Activated B cell treated with CpG ODN at 0.5 μM for 24 hours (primary cell): Measurements from ENCODE around the gene ATP5ME. TPM values are rescaled to one million over a fixed set of nuclear protein-coding genes. Genes with fewer than 3 reads are reported as not detected.

Experiments
- ATAC-seq: fragments of 200-7000 bp; cut with Tn5 transposase; one replicate; pipeline ENCODE4 v1.10.0; 2021; ENCODE audit warnings: low read depth, mild to moderate bottlenecking, moderate library complexity
- CTCF ChIA-PET: fragments of 350-600 bp; sonication (Branson Sonifier 250); formaldehyde crosslinking; loops from one replicate; lab custom pipeline; 2021; ENCODE audit warnings: antibody characterized with exemption; lab: Charles Lee
- POLR2A ChIA-PET: fragments of 350-600 bp; sonication (Branson Sonifier 250); formaldehyde crosslinking; loops from one replicate; lab custom pipeline; 2021; ENCODE audit warnings: antibody characterized with exemption; lab: Charles Lee
- DNase-seq: peaks from one replicate; pipeline ENCODE4 v3.0.0; 2022
- H3K27ac Mint-ChIP-seq: one replicate; pipeline ENCODE4 v1.8.0; 2020; ENCODE audit warnings: mixed read lengths
- H3K27me3 Mint-ChIP-seq: one replicate; pipeline ENCODE4 v1.8.0; 2021; ENCODE audit warnings: mixed read lengths
- H3K36me3 Mint-ChIP-seq: one replicate; pipeline ENCODE4 v1.8.0; 2021; ENCODE audit warnings: low read depth, mixed read lengths
- H3K4me1 Mint-ChIP-seq: one replicate; pipeline ENCODE4 v1.8.0; 2021; ENCODE audit warnings: mixed read lengths
- H3K4me3 Mint-ChIP-seq: one replicate; pipeline ENCODE4 v1.8.0; 2020; ENCODE audit warnings: mild to moderate bottlenecking, mixed read lengths
- H3K9me3 Mint-ChIP-seq: one replicate; pipeline ENCODE4 v1.8.0; 2020; ENCODE audit warnings: mixed read lengths
- intact Hi-C: fragments of 100-400 bp; cut with micrococcal nuclease; formaldehyde crosslinking; loops from one replicate; pipeline ENCODE4 v1.15.1; 2024
- total RNA-seq: library from RNA; stranded (reverse); gene quantifications from 2 replicates; pipeline ENCODE4 v1.2.3, GENCODE V29; 2022
- TF ChIP-seq, protein P1 (sequence below): fragments of 200-600 bp; IDR thresholded peaks from one replicate; pipeline ENCODE4 v1.8.0; 2022; ENCODE audit warnings: antibody characterized with exemption, mild to moderate bottlenecking

Gene ATP5ME
- total RNA-seq, 1 donor from 2014 or later: 152 TPM

GRCh38 chr4:667545-667925 is 6.5 kb downstream of the ATP5ME start:
- intact Hi-C loops: no loop called here
- Mint-ChIP-seq H3K27ac (no peak overlapping the region), H3K9me3 (no peaks in the 10 kb centered on the region), H3K27me3 (no peaks in the 10 kb centered on the region), H3K4me3 (no peak overlapping the region), H3K4me1 (peaks cover 14% of the 10 kb centered on the region), H3K36me3 (peaks cover 26% of the 10 kb centered on the region)
- DNase-seq (no peak), ATAC-seq (no peak)
- TF ChIP-seq, protein P1, sequence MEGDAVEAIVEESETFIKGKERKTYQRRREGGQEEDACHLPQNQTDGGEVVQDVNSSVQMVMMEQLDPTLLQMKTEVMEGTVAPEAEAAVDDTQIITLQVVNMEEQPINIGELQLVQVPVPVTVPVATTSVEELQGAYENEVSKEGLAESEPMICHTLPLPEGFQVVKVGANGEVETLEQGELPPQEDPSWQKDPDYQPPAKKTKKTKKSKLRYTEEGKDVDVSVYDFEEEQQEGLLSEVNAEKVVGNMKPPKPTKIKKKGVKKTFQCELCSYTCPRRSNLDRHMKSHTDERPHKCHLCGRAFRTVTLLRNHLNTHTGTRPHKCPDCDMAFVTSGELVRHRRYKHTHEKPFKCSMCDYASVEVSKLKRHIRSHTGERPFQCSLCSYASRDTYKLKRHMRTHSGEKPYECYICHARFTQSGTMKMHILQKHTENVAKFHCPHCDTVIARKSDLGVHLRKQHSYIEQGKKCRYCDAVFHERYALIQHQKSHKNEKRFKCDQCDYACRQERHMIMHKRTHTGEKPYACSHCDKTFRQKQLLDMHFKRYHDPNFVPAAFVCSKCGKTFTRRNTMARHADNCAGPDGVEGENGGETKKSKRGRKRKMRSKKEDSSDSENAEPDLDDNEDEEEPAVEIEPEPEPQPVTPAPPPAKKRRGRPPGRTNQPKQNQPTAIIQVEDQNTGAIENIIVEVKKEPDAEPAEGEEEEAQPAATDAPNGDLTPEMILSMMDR: no peak
- CTCF ChIA-PET: no interaction called here
- POLR2A ChIA-PET: no interaction called here

GRCh38 chr4:666822-667544 is 7.1 kb downstream of the ATP5ME start:
- TF ChIP-seq, protein P1: no peak
- Mint-ChIP-seq H3K9me3 (no peaks in the 10 kb centered on the region), H3K27ac (no peak overlapping the region), H3K27me3 (no peaks in the 10 kb centered on the region), H3K4me1 (peaks cover 14% of the 10 kb centered on the region), H3K4me3 (no peak overlapping the region), H3K36me3 (peaks cover 21% of the 10 kb centered on the region)
- DNase-seq (no peak), ATAC-seq (no peak)
- POLR2A ChIA-PET: interaction anchor here (0.6 kb wide), 1 partner anchor 104 kb away, joined by 6 read pairs; no protein-coding TSS in a partner anchor
- CTCF ChIA-PET: no interaction called here
- intact Hi-C loops: no loop called here

DNA sequence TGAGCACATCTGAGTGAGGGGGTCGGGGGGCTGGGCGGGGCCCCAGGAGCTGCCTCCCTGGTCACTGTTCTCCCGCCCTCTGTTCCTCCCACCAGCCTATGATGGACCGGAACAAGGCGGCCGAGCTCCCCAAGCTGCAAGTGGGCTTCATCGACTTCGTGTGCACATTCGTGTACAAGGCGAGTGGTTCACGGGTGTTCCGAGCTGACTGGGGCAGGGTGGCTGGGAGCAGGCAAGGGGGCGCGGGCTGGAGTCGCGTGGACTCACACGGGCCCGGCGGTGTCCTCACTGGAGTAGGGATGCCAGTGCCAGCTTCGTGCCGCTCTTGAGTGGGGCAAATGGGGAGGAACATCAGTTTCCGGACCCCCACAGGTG is 7.7 kb downstream of the ATP5ME start:
- Mint-ChIP-seq H3K36me3 (peaks cover 17% of the 10 kb centered on the region), H3K4me1 (peaks cover 14% of the 10 kb centered on the region), H3K9me3 (no peaks in the 10 kb centered on the region), H3K4me3 (no peak overlapping the region), H3K27ac (no peak overlapping the region), H3K27me3 (no peaks in the 10 kb centered on the region)
- intact Hi-C loops: no loop called here
- ChIA-PET CTCF (no interaction called here), POLR2A (interaction anchor here (0.6 kb wide), 2 partner anchors 104 to 348 kb away, joined by 6 to 11 read pairs; no protein-coding TSS in a partner anchor)
- ATAC-seq: no peak
- TF ChIP-seq, protein P1: no peak
- DNase-seq: no peak

- Mint-ChIP-seq H3K27ac (no peak overlapping the region), H3K9me3 (no peaks in the 10 kb centered on the region), H3K27me3 (no peaks in the 10 kb centered on the region), H3K4me3 (no peak overlapping the region), H3K4me1 (peaks cover 14% of the 10 kb centered on the region), H3K36me3 (peaks cover 13% of the 10 kb centered on the region)
- intact Hi-C loops: no loop called here
- ChIA-PET POLR2A (interaction anchor here (0.6 to 4.4 kb wide), 3 partner anchors 7 to 348 kb away, joined by 6 to 56 read pairs (median 11); partner anchors contain the start of genes ATP5ME and MYL5), CTCF (no interaction called here)
- no peak for DNase-seq
- TF ChIP-seq, protein P1: no peak
- ATAC-seq: no peak
Measured at GRCh38 chr4:665751-666435, 8.2 kb downstream of the ATP5ME start.

- Mint-ChIP-seq H3K27me3 (no peaks in the 10 kb centered on the region), H3K36me3 (peaks cover 11% of the 10 kb centered on the region), H3K4me3 (no peak overlapping the region), H3K27ac (no peak overlapping the region), H3K4me1 (peaks cover 14% of the 10 kb centered on the region), H3K9me3 (no peaks in the 10 kb centered on the region)
- ATAC-seq (no peak), DNase-seq (no peak)
- CTCF ChIA-PET: interaction anchor here (2.2 kb wide), 1 partner anchor 9 kb away, joined by 10 read pairs; the partner anchor contains the start of genes ATP5ME and MYL5
- TF ChIP-seq, protein P1: no peak
- intact Hi-C loops: no loop called here
- POLR2A ChIA-PET: interaction anchor here (2.4 to 4.4 kb wide), 2 partner anchors 8 to 116 kb away, joined by 6 to 56 read pairs; partner anchors contain the start of genes ATP5ME and MYL5
Measured at GRCh38 chr4:665381-665750, 8.7 kb downstream of the ATP5ME start.
